HG03378 (cell line): ENCODE results near the gene EXTL2.
"Not testable (repeated sequence)": the region's sequence is repeated elsewhere in the genome, so short reads cannot be mapped to it uniquely, and the experiment has no call there.

Source experiments
- ATAC-seq: cut with Tn5 transposase; IDR thresholded peaks from one replicate; pipeline ENCODE4 v1.9.1; 2021; ENCODE audit warnings: mild to moderate bottlenecking, moderate library complexity; ENCODE audit not compliant: unreplicated experiment

The EXTL2 gene, protein sequence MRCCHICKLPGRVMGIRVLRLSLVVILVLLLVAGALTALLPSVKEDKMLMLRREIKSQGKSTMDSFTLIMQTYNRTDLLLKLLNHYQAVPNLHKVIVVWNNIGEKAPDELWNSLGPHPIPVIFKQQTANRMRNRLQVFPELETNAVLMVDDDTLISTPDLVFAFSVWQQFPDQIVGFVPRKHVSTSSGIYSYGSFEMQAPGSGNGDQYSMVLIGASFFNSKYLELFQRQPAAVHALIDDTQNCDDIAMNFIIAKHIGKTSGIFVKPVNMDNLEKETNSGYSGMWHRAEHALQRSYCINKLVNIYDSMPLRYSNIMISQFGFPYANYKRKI

DNA sequence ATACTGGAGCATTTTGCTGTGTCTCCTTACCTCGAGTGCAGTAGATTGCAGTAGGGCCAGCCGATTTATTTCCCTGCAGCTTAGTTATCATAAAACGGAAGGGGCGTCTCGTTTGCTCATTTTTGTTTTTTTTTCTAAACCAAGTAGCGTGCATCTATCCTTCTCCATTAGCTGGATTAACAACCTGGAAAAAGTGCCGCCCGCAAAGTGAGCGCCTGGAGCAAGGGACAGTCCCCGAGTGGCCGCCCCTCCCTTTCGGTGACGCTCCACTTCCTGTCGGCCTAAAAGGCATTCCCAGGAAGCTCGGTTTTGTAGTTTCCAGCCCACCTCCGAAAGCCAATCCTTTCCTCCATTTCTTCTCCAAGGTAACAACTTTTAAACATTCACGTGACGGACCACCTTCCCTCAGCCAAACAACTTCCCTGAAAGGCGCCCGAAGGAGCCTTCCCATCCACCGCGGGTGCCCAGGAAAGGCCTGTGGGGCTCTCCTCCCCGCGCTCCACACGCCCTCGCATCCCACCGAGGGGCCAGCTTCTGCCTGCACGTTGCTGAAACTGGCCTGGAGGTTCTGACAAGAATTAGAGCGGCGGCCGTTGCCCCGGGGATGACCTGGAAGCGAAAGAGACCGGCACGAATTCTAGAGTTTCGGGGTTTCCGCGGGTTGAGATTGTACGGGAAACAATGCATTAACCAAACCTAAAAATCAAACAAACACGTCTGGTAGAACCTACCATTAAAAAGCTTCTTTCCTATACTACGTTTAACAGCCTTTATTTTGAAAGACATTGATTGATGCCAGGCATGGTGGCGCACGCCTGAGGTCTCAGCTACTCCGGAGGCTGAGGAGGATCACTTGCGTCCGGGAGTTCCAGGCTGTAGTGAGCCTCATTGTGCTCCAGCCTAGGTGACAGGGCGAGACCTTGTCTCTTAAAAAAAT, at the start of gene EXTL2:
EXTL2 (minus strand) TSS at position 240 of the 937 bp plus-strand sequence. CDS start 6,085 bp downstream, outside the sequence.
- peak; percentile 35 for ATAC-seq

DNA sequence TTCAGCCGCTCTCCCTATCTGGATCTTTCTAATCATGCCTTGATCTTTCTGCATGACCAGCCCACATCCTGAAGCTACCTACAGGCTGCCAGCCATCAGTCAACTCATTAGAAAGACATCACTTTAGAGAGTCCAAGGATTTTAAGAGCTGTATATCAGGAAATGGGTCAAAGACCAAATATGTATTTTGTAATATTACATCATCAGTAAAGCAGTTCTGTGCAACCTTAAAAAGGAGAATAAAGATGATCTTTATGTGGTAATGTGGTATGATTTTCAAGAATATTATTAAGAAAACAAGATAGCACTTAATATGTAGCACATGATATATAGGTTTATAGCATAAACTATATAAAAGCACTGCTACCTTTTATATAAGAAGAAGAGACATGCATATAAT, 48.9 kb upstream of the EXTL2 start:
- ATAC-seq: no peak

GRCh38 chr1:100942304-100943046, 47.8 kb upstream of the EXTL2 start:
- no peak for ATAC-seq

GRCh38 chr1:100941580-100942216, 47.1 kb upstream of the EXTL2 start:
- ATAC-seq: no peak

DNA sequence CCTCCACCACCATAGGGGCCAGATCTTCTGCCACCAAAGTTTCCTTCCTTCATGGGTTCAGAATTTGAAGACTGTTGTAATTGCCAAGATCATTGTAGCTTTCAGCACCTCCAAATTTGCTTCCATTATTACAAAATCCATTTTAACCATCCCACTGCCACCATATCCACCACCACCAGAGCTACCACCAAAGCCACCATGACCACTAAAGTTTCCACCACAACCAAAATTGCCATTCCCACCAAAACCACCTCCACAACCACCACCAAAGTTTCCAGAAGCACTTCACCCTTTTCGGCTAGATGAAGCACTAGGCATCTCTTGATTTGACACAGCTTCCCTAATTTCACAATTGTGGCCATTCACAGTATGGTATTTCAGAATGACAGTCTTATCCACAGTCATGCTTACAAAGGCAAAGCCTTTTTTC, 46.5 kb upstream of the EXTL2 start:
- ATAC-seq: no peak

DNA sequence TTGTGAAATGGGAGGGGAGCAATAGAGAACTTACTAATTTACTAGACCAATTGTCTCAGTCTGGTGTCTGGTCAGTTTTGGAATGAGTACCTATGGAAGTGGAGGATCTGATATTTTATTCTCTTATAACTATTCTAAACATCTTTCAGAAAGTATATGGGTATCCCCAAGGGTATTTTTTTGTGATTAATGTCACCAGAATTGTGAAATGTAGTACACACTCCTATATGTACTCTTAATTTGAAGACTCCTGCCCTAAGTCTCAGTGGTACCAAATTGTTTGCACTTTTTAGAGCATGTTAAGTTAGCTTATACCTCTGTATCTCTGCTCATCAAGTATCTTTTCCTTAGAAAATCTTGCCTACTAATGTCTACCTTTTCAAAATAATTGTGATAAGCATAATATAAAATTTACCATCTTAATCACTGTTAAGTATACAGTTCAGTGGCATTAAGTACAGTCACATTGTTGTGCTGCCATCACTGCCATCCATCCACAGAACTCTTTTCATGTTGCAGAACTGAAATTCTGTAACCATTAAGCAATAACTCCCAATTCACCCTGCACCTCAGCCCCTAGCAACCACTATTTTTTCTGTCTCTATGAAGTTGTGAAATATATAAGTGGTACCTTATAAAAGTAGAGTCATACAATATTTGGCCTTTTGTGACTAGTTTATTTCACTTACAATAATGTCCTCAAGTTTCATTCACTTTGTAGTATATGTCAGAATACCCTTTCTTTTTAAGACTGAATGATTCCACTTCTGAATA, 41.7 kb upstream of the EXTL2 start:
- ATAC-seq: no peak

- ATAC-seq: not testable (repeated sequence)
Measured at GRCh38 chr1:100933555-100933954, 38.9 kb upstream of the EXTL2 start.

DNA sequence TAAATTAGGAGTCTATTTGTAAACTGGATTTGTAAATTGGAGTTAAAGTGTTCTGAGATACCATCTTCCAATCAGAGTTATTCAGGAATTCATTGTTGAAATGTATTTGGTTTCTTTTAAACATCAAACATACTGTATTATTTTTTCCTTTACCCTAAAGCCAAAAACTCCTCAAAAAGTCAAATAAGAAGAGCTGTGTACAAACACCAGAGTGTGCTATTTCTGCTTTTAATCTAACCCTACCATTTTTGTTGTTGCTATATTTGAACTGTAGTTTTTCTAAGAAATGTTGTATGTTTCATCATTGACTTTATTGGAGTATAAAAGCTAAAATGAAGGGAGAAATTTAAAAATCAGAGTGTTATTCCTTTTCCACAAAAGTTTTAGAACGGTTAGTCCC, 37.1 kb upstream of the EXTL2 start:
- no peak for ATAC-seq

DNA sequence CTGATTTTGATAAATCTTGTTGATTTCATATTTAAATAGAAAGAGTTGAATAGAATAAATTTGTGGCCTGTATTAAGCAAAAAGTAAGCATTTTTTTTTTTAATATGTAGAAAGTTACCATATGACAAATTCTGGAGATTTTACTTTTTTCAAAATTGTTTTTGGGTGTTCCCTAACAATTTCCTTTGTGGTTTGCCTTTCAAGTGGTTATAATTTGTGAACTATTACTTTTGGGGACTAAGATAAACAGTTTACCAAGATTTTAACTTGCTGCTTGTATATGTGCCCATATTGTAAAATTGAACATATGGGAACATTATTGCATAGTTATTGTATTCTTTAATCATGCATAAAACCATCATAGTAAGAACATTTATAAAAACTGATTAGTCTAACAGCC, 35.9 kb upstream of the EXTL2 start:
- ATAC-seq: no peak

- ATAC-seq: no peak
Measured at GRCh38 chr1:100928128-100928527, 33.5 kb upstream of the EXTL2 start.

GRCh38 chr1:100927276-100927675, 32.6 kb upstream of the EXTL2 start:
- ATAC-seq: peak; percentile 34

DNA sequence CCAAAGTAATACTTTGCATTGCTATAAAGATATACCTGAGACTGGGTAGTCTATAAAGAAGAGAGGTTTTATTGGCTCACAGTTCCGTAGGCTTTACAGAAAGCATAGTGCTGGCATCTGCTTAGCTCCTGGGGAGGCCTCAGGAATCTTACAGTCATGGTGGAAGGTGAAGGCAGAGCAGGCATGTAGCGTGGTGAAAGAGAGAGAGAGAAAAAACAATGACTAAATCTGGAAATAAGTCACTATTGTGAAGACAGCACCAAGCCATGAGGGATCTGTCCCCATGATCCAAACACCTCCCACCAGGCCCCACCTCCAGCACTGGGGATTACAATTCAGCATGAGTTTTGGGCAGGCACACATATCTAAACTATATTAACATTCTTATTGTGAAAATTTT, 31.6 kb upstream of the EXTL2 start:
- ATAC-seq: no peak

DNA sequence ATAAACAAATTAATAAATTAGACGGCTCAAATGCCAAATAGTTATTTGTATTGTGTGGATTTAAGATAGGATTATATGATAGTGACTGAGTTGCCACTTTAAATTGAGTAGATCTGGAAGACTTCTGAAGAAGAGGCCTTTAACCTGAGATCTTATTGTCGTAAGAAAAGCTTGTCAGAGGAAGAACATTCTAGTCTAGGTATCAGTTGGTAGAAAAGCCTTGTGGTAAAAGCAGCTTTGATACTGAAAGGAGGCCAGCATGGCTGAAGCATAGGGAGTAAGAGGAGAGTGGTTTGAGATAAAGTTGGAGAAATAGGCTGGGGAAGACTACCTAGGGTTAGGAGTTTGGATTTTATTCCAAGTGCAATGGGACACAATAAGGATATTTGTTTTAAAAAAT, 30.3 kb upstream of the EXTL2 start:
- ATAC-seq: no peak

GRCh38 chr1:100924212-100924611, 29.6 kb upstream of the EXTL2 start:
- ATAC-seq: no peak

GRCh38 chr1:100921110-100921706, 26.6 kb upstream of the EXTL2 start:
- no peak for ATAC-seq

DNA sequence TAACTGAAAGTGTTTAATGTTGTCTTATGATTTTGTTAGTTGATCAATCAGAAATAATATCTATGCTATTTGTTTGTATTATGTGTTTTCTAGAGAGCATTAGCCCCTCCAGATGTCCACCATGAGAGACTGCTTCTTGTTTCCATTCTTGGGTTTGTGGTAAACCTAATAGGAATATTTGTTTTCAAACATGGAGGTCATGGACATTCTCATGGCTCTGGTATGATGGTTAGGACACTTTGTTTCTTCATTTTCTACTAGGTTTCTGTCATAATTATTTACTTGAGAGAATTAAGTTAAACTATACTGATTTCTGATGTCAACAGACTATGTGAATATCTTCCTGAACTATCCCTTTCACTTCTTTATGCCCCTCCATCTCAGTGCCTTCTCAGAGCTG, 17.4 kb upstream of the EXTL2 start:
- no peak for ATAC-seq

GRCh38 chr1:100909018-100909417, 14.4 kb upstream of the EXTL2 start:
- no peak for ATAC-seq

- no peak for ATAC-seq
Measured at GRCh38 chr1:100907887-100908286, 13.2 kb upstream of the EXTL2 start.

DNA sequence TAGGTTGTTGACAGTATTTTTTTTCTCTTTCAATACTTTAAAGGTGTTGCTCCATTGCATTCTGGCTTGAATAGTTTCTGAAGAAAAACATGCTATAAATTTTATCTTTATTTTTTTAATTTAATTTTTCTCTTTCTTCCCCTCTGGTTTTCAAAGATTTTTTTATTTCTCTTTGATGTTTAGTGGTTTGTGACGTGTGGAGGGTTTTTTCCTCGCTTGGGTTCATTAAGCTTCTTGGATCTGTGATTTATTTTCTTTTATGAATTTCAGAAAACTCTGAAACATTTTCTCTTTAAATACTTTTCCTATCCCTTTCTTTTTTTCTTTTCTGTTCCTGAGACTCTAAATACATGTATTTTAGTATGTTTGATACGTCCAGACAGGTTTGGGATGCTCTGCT, 10.5 kb upstream of the EXTL2 start:
- no peak for ATAC-seq

DNA sequence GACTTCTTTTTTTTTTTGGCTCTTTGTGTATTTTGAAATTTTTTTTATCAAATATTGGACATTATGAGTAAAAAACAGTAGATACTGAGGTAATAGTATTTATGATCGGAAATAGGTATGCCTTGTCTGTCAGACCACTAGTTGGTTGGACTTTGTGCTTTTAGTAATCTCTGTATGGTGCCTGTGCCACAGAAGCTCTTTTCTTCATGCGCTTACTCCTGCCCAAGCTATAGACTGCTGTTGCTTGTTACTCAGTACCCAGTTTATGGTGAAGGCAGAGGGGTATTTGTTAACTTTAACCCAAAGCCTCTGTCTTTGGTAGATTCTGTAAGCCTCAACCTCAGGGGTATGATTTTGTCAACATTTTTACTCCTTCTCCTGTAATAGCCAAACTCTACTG, 9.9 kb upstream of the EXTL2 start:
- ATAC-seq: no peak
